NB4 (cell line): ENCODE data around the gene CABP2.

Experiments used
- DNase-seq: peaks from one replicate; pipeline ENCODE4 v3.0.0; 2010; ENCODE audit warnings: low read depth
- H3K4me3 ChIP-seq: one replicate; pipeline ENCODE4 v1.5.1; 2011; ENCODE audit warnings: mild to moderate bottlenecking, low read depth, low read length, moderate library complexity
- MAX ChIP-seq: IDR thresholded peaks from 2 replicates; pipeline ENCODE4 v1.6.1; 2011; ENCODE audit warnings: low read depth, low read length
- MYC ChIP-seq: IDR thresholded peaks from 2 replicates; pipeline ENCODE4 v1.6.1; 2011; ENCODE audit warnings: low read depth, low read length
- POLR2A ChIP-seq: IDR thresholded peaks from 2 replicates; pipeline ENCODE4 v1.6.1; 2011; ENCODE audit warnings: mild to moderate bottlenecking; ENCODE audit not compliant: insufficient read length; ENCODE audit errors: extremely low read depth
- TF ChIP-seq, protein P1 (sequence below): IDR thresholded peaks from one replicate; pipeline ENCODE4 v1.5.1; 2012; ENCODE audit warnings: low read depth, low read length

Gene CABP2

GRCh38 chr11:67523556-67524479 lies 572 bp upstream of the CABP2 start:
- no peak for TF ChIP-seq POLR2A
- TF ChIP-seq MAX, result no peak
- TF ChIP-seq MYC, result no peak
- TF ChIP-seq, protein P1, sequence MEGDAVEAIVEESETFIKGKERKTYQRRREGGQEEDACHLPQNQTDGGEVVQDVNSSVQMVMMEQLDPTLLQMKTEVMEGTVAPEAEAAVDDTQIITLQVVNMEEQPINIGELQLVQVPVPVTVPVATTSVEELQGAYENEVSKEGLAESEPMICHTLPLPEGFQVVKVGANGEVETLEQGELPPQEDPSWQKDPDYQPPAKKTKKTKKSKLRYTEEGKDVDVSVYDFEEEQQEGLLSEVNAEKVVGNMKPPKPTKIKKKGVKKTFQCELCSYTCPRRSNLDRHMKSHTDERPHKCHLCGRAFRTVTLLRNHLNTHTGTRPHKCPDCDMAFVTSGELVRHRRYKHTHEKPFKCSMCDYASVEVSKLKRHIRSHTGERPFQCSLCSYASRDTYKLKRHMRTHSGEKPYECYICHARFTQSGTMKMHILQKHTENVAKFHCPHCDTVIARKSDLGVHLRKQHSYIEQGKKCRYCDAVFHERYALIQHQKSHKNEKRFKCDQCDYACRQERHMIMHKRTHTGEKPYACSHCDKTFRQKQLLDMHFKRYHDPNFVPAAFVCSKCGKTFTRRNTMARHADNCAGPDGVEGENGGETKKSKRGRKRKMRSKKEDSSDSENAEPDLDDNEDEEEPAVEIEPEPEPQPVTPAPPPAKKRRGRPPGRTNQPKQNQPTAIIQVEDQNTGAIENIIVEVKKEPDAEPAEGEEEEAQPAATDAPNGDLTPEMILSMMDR, result no peak
- DNase-seq, result no peak
- no peak overlapping the region for H3K4me3 ChIP-seq

- no peak for DNase-seq
- TF ChIP-seq POLR2A (no peak), MAX (no peak), MYC (no peak)
- TF ChIP-seq, protein P1, result no peak
- H3K4me3 ChIP-seq, result no peak overlapping the region
Observed at GRCh38 chr11:67522338-67522737, 908 bp downstream of the CABP2 start.

GRCh38 chr11:67521924-67522323 lies 1.3 kb downstream of the CABP2 start:
- H3K4me3 ChIP-seq, result no peak overlapping the region
- DNase-seq, result no peak
- TF ChIP-seq MYC, result no peak
- TF ChIP-seq MAX, result no peak
- TF ChIP-seq, protein P1, result no peak
- TF ChIP-seq POLR2A, result no peak

DNA sequence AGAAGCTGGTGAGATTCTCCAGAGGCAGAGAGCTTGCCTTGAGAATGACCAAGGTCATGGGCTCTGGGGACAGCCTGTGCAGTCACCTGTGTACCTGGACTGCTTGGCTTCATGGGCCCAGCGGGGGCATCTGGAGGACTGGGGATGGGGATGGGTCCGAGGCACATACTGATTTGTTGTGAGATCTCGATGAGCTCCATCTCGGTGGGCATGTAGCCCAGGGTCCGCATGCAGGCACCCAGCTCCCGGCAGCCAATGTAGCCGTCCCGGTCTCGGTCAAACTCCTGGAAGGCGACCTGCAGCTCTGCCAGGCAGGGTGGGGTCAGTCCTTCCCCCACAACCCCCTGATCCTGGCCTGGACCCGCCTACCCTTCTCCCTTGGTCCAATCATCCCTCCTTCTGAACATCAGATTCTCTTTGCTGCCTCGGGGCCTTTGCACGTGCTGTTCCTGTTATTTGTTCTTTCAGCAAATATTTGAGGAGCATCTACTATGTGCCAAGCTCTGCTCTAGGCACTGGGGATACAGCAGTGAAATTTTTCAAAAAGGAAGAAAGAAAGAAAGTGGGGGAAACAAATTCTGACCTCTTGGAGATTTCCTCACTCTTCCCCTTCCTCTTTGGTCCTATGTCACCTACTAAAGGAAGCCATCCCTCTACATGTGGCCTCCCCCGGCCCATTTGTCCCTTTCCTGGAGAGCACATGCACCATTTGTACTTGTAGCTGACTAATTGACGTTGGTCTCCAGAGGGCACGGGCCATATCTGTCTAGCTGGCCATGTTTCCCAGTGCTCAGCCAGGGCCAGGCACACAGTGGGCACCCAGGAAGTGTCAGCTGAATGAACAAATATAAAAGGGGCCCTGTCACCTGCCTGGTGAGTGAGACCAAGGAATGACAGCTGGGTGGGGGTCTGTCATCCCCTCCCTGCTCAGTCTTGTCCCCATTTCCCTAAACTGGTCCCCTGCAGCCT lies 2.1 kb downstream of the CABP2 start:
- no peak overlapping the region for H3K4me3 ChIP-seq
- no peak for TF ChIP-seq MAX
- TF ChIP-seq, protein P1, result no peak
- no peak for TF ChIP-seq MYC
- TF ChIP-seq POLR2A, result no peak
- no peak for DNase-seq

DNA sequence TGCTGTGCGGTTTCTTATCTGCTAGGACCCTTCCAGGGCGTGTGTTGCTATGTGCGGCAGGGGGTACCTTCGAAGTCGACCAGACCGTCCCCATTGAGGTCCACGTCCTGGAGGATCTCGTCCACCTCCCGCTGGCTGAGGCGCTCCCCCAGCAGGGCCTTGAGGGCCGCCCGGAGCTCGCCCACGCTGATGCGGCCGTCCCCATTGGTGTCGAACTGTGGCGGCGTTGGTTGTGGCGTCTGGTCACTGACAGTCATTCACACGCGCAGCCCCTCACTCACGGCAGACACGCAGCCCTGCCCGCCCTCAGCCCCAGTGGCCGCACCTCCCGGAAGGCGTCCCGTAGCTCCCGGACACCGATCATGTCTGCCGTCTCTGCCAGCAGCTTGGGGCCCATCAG lies 3.5 kb downstream of the CABP2 start:
- no peak overlapping the region for H3K4me3 ChIP-seq
- TF ChIP-seq POLR2A (no peak), MAX (no peak), MYC (no peak)
- TF ChIP-seq, protein P1, result no peak
- no peak for DNase-seq
